HG02840 (cell line): ENCODE measurements around the gene EMX1.

Experiments used
- ATAC-seq: cut with Tn5 transposase; IDR thresholded peaks from one replicate; pipeline ENCODE4 v1.9.1; 2021; ENCODE audit warnings: mild to moderate bottlenecking, moderate library complexity, moderate number of reproducible peaks; ENCODE audit not compliant: unreplicated experiment, low FRiP score

EMX1 gene

DNA sequence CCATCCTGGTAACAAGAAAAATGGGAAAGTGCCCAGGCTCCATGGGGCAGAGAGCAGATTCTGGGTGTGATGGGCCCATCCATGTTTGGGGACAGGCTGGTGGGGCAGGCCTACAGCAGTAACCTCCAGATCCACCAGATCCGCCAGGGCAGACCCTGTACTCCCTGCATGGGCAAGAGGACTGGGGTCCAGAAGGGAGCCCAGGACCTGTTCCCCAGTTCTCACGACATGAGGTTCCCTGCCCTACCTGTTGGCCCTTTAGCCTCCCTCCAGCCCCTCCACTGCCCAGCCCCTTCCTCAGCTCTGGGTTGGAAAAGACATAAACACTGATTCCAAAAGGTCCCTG is 38.7 kb downstream of the EMX1 start:
- ATAC-seq: no peak

DNA sequence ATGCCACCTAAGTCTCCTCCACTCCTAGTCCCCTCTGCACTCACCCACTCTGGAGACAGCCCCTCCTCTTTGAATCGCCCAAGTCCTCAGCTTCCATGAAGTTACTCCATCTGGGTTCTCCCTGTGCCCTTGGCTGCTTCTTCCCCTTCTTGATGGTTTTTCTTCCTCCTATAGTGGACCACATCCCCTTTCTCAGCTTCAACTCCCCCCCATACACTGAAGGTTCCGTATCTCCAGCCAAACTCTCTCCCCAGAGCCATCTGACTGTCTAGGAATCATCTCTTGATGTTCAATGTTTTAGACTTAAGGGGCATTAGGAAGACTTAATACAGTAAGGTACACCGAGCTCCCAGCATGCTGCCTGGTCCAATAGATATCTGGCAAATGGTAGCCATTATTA is 39.6 kb downstream of the EMX1 start:
- ATAC-seq: no peak

DNA sequence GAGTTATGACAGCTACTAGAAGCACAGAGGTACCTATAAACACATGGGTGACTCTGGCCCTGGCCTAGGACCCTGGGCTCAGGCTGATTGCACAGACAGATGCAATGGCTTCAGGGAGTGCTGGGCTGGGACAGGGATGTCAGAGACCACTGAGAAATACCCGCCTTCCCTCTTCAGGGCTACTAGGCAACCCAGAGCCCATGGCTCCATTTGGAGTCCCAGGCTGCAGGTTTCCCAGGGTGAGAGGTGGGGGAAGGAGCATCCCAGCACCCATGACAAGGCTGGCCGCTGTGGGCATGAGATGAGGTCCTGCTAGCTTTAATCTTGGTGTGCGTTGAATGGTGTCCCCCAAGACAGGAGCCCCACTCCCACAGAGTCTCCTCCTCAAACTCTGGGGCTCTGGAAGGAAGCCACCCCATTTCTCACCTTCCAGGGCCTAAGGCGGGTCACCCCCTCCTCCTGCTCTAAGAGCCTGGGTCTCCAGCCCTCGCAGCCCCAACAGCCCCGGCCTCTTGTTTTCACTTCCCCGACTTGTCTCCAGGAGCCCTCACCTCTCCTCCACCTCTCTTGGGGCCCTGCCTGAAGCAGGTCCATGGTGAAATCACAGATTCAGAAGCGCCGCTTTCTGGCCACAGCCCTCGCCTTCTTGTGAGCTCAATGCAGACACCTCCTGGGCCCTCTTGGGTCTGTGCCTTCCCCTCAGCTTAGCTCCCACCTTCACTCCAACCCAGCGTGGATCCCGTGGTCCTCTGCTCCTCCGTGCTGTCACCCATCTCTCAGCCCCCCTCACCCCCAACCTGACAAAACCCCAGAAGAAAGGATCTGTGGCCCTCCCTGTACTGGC is 41.4 kb downstream of the EMX1 start:
- no peak for ATAC-seq

DNA sequence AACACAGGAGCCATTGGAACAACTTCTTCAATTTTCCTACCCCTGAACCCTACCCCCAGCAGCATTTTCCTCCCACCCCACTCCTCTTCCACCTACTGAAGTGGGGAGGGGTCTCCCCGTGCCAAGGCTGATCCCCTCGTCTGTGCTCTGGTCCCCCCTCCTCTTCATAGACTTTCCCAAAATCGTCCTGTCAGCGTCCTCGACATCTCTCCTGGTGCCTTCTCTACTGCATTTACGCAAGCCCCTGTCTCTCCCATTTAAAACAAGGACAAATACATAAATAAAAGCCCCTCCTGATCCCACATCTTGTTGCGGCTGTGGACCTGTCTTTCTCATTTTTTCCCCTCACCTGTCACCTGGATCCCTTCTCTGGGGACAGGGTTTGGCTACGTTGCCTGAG is 42.2 kb downstream of the EMX1 start:
- no peak for ATAC-seq

DNA sequence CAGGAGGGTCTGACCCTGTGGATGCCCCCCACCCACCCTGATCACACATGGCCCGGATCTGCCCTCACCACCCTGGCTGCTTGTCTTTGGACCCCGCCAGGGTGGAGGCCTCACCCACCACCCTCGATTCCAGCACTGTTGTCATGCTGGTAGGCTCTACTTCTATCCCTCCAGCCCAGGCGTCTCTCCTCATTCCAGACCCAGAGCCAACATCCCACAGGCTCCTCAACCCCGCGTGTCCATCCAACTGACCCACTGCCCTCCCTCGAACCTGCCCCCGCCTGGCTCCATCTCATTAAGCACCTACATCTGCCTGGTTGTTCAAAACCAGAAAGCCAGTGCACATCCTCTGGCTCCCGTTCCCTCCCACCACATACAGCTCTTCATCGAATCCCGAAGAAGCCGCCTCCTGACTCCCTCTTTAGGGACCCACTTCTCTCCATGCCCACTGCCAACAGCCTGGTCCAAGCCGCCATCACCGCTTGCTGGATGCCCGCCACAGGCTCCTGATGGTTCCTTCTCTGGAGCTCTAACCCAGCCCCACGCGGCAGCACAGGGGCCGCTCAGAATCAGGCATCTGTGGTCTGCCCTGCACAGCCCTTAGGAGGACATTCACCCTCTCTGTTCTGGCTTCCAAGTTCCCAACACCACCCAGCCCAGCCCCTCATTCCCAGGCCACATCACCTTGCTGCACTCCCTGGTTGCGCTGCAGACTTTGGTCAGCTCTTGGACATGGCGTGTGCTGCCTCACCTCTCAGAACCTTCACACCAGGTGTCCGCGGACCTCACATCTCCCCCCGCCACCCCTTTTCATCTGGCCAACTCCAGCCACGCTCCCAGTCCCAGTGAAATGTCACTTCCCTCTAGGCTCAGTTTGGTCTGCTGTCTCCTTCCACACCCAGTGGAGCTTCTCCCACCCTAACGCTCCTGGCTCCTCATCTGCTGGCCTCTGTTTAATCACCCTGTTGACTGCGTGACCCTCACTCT is 43.0 kb downstream of the EMX1 start:
- no peak for ATAC-seq

DNA sequence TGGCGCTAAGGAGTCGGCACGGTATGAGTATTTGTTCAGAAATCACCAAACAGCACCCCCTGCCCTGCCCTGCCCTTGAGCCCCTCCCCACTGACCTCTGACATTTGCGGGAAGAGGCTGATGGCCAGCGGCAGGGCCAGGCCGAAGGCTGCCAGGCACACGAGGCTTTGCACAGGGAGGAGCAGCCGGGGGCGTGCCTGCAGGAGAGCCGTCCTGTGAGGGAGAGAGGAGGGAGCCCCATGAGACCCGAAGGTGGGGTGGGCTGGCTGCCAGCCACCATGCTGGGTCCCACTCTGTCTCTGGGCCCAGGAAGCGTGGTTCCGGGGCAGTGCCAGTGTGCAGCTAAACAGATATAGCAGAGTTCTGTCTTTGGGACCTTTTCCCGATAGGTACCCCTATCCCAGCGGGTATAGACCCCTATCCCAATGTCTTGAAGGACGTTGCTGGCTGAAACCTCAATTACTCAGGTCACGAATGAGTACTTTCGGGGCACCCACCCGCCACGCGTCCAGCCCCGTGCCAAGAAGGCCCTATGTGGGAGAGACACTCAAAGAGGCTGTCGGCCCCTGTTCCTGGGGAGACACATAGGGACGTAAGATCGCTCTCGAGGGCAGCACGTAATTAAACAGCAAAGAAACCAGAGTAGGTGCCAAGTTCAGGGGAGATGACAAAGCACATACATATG is 43.9 kb downstream of the EMX1 start:
- no peak for ATAC-seq

DNA sequence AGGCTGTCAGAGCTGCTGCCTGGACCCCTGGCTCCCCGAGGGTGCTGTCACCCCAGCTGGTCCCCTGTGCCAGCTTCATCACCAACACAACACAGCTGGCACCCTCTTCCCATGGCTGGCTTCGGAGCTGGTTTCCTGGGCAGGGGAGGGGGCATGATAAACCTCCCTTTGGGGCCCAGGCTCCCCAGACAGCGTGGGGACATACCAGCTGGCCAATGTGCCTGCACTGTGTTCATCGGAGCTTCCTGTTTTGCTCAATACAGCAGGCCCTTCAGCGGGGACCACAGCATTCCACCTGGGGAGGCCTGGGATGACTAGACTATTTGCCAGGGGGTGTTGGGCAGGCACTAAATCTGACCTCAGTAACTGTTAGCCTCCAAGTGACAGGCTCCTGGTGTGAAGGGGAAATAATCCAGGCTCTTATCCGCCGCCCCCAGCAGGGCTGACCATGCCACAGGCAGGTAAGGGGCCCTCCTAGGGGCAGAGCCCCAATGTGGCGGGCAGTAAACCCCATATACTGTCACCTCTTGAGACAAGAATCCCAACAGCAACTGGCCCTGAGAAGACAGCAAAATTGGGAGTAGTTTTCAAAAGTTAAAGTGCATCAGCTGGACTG is 44.6 kb downstream of the EMX1 start:
- no peak for ATAC-seq

DNA sequence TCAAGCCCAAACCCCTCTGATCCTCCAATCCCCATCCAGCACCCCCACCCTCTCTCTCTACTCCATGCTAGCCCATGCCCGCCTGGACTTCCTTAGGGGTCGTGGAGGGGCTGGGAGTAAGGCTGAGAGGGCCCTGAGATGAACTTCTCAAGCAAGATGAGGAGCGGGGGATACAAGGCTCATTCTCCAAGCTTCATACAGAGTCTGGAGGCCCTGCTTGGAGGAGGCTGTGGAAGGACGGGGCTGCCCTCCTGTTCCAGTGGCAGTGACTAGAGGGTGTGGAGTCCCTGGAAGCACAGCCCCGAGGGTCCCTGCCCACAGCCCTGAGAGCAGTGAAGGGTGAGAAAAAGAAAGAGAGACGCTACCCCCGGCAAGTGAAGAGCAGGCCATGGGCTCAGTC is 45.6 kb downstream of the EMX1 start:
- ATAC-seq: no peak

DNA sequence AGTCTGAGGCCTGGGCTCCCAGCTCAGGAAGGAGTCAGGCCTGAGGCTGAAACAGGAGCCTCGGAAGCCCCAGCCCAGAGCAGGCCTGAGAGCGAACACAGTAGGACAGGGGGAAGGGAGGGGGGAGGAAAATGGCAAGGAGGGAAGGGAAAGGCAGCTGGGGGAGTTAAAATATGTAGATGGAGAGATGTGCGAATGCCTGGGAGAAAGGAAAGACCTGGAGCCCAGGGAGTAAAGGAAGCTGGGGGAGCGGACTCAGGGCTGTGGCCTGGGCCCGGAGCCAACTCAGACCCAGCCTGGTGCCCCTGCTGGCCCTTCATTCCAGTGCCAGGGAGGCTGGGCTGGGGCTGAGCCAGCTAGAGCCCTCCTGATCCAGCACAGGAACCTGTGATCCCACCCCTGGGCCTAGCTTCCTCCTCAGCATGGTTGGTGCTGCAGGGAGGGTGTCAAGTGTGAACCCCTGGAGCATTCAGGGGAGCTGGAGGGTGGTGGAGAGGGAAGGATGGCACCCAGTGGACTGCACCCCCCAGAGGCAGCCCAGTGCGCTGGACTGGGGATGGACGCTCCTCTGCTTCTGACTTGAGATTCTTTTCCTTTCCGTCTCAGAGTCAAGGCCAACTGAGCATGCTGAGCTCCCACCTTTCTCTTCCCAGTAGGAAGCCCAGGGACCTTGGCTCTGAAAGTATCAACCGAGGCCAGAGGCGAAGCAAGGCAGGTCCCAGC is 46.3 kb downstream of the EMX1 start:
- ATAC-seq: no peak

DNA sequence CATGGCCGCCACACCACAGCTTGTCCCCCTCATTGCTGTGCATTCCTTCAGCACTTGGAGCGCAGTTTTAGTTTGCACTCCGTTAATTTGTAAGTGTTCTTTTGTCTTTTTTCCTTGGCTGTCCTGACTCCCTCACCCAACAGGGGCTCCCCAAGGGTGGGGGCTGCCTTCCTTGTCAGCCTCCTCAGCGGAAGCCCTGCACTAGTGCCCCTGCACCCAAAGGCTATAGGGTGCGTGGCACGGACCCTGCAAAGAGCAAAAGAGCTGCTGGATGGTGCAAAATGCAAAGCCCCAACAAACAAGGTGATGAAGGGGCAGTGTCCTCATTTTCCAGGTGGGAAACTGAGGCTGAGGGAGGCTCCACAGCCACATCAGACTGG is 46.8 kb downstream of the EMX1 start:
- ATAC-seq: no peak

DNA sequence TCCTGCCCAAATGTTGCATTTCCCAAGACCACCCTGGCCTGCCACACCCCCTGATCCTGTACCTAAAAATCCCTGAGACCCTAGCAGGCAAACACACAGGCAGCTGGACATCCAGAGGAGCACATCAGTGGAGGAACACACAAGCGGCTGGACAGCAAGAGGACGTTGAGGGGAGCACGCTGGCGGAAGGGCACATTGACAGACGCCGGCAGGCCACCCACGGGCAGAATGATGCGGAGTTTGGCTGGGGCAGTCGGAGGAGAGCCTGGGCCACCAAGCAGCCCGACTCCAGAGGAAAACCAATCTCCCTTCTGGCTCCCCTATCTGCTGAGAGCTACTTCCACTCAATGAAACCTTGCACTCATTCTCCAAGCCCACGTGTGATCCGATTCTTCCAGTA is 47.7 kb downstream of the EMX1 start:
- ATAC-seq: no peak

DNA sequence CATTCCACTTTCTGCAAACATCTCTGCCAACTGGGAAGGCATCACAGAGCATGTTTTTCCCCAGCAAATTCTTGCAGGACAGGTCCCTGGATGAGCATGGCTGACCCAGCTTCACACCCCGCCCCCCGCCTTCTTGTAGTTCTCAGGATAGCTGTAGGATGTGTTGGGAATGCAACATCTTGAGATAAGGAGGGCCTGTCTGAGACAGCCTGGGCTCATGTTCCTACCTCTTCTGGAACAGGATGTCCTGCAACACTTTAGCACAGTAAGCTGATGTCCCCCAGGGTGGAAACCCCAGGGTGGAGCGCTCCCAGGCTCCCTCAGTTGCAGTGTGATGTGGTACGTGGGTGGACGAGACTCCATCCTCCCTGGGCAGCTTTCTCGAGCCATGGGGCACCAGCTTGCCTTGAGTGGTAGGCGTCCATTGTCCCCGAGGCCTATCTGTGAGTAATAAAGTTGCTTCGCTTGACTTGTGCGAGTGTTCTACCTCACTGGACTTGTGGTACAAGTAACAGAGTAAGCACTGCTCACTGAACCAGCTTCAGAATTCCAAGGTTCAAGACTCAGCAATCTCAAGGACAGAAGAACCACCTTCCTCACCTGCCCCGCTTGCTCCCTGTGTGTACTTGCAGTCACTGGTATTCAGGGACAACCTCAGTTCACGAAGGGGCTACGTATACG is 48.6 kb downstream of the EMX1 start:
- no peak for ATAC-seq

DNA sequence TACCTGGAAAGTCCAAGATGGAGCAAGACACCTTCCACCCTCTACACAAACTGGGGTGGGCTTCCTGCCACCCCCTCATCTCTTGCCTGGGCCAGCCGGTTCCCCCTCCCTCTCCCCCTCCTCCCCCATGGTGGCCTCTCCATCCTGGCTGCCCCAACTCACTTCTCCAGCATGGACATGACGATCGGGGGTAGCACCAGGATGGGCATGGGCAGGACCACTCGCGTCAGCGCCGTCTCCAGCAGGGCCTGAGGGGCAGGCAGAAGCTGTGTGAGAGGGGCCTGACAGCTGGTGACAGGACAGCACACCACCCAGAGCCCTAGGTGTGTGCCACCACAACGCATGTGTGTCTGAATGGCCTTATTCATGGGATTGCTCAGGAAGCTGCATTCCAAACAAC is 51.0 kb downstream of the EMX1 start:
- no peak for ATAC-seq

DNA sequence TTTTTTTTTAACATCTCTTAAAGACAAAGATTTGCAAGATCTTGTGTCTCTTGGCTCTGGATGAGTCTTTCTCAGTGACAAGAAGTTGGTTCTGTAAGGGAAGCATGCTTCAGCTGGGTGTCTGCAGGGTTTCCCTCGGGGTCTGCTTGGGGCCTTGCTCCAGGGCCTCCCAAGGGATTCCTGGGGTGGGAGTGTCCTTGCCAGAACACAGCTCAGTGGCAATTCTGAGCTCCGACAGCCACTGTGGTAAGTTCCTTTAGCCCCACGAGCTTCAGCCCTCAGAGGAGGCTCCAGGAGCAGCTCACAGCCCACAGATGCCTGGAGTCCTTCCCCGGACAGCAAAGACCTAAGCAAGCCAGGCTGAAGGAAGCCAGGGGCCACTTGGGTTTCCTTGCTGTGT is 52.4 kb downstream of the EMX1 start:
- no peak for ATAC-seq

DNA sequence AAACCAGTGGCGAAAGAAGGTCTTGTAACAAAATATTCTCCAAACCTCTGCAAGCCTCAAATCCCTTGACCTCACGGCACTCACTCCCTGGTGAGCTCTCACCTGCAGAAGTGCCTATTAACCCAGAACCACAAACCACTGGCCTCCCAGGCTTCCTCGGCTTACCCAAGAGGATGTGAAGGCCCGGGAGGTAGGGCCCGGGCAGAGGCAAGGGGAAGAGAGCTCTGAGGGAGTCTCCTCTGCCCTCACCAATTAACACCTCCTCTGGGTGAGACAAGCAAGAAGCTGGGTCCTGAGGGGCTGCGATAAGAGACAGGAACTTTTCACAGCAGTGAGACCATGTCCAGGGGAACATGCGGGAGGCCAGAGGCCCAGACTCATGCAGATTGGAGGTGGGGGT is 53.7 kb downstream of the EMX1 start:
- no peak for ATAC-seq

DNA sequence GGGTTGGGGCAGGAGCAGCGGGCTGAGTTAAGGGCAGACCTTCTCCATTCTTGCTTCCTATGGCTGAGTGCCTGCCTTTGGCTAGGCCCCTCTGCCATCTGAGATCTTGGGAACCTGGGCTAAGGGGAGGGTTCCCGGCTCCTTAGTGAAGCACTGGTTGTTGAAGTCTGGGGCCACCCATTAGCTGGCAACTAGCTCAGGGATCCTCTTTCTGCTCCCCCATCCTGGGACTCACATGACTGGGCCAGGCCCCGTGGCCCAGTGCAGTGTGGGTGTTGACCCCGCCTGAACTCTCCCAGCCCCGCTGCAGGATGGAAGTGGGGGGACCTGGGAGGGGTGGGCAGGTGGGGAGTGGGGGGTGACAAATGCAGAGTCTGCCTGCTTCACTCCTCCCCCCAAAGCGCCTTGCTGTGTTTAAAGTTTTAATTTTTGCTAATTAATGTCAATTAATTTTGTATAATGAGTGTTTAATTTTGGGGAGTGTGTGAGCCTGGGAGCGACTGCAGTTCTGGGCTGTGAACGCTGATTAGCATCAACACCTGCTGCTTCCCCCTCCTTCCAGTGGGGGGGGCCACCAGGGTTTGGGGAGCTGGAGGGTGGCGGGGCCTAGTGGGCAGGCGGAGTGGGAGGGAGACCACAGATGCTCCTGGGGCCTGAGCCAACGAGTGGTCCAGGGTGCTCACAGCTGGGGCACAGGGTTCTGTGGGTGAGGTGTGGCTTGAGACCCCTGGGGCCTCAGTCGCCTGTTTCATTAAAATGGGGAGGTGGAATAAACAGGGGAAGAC is 55.2 kb downstream of the EMX1 start:
- no peak for ATAC-seq

DNA sequence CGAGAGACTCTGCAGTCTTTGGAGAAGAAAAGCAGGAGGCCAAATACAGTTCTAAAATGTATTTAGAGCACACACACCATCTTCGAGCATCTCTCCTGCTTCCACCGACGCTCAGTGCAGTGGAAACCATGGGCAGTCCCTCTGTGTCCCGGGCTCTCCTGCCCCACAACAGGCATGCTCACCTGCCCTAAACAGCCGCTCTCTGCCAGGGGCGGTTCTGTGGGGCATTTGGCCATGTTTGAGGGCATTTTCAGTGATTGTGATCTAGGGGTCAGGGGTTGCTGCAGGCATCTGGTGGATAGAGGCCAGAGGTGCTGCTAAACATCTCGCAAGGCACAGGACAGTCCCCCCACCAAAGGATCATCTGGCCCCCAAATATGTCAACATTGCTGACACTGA is 55.8 kb downstream of the EMX1 start:
- ATAC-seq: no peak

DNA sequence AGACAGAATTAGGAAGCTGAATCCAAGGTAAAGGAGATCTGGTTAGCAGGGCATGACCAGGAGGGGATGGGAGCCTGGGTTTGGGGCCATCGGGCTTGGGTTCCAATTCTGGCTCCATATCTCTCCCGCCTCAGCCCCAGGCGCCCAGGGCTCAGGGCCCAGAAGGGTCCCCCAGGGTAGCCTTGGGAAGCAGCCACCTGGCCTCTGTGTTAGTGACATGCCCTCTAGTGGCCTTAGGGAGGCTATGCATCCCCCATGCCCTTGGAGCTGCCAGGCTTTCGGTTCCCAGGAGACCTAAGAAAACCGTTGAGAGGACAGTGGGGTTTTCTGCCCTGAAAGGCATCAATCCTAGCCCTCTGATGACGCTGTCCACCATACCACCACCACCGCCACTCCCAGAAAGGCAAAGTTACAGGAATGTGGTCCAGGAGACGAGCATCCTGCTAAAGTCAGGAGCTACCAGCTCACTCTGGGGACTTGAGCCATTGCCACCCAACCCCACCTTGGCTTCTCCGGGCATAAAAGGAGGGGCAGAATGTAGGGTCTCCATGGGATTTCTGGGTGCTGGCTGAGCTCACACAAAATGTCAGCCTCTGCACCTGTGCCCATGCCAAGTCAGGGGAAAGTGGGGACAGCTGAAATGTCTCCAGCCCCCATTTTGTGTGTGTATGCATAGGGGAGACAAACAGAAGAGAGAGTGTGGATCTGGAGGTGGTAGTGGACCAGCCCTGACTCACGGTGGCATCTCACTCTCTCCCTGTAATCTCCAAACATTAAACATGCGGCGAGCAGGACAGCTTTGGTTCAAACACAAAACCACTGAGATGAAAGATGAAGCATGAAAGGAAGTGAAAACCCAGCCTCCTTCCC is 56.5 kb downstream of the EMX1 start:
- ATAC-seq: no peak
